WTC11 (cell line): ENCODE data around the gene IRF2BP1. TPM values are rescaled to one million over a fixed set of nuclear protein-coding genes. Genes with fewer than 3 reads are reported as not detected.
A peak's percentile ranks its signal among the peaks of the same experiment; 100 is the strongest.

Source experiments
- CBFB ChIP-seq: sonication (generic); formaldehyde crosslinking; IDR thresholded peaks from 2 replicates; pipeline ENCODE4 v1.8.1; 2022; ENCODE audit warnings: mild to moderate bottlenecking, low read depth, missing genetic modification reagents
- CREM ChIP-seq: sonication (generic); formaldehyde crosslinking; IDR thresholded peaks from 2 replicates; pipeline ENCODE4 v1.8.1; 2022; ENCODE audit warnings: mild to moderate bottlenecking, missing genetic modification reagents, moderate library complexity
- ETV6 ChIP-seq: sonication (generic); formaldehyde crosslinking; IDR thresholded peaks from 2 replicates; pipeline ENCODE4 v1.8.1; 2022; ENCODE audit warnings: mild to moderate bottlenecking, missing genetic modification reagents
- FOXK1 ChIP-seq: sonication (generic); formaldehyde crosslinking; IDR thresholded peaks from 2 replicates; pipeline ENCODE4 v1.8.0; 2022; ENCODE audit warnings: mild to moderate bottlenecking, moderate library complexity, missing genetic modification reagents
- GRHL2 ChIP-seq: fragments of 250-450 bp; sonication (Bioruptor Pico); IDR thresholded peaks from 2 replicates; pipeline ENCODE4 v1.8.0; 2022; ENCODE audit warnings: mild to moderate bottlenecking, moderate library complexity; ENCODE audit not compliant: insufficient replicate concordance, severe bottlenecking
- IRF2 ChIP-seq: sonication (generic); formaldehyde crosslinking; IDR thresholded peaks from 2 replicates; pipeline ENCODE4 v1.8.0; 2022; ENCODE audit warnings: low read depth, missing genetic modification reagents, borderline replicate concordance
- NR3C1 ChIP-seq: sonication (generic); formaldehyde crosslinking; conservative IDR thresholded peaks from 2 replicates; pipeline ENCODE4 v1.8.1; 2023; ENCODE audit warnings: low read depth, mild to moderate bottlenecking, missing genetic modification reagents
- PRRX2 ChIP-seq: fragments of 250-450 bp; sonication (Bioruptor Pico); IDR thresholded peaks from 2 replicates; pipeline ENCODE4 v1.8.0; 2021; ENCODE audit warnings: mild to moderate bottlenecking
- SMAD4 ChIP-seq: sonication (generic); formaldehyde crosslinking; IDR thresholded peaks from 2 replicates; pipeline ENCODE4 v1.8.0; 2022; ENCODE audit warnings: mild to moderate bottlenecking, missing genetic modification reagents
- TEAD1 ChIP-seq: sonication (generic); formaldehyde crosslinking; IDR thresholded peaks from 2 replicates; pipeline ENCODE4 v1.8.0; 2022; ENCODE audit warnings: mild to moderate bottlenecking, missing genetic modification reagents
- TP53 ChIP-seq: sonication (generic); formaldehyde crosslinking; IDR thresholded peaks from 2 replicates; pipeline ENCODE4 v1.8.1; 2023; ENCODE audit warnings: mild to moderate bottlenecking, missing genetic modification reagents
- USF2 ChIP-seq: sonication (generic); formaldehyde crosslinking; IDR thresholded peaks from 2 replicates; pipeline ENCODE4 v1.8.1; 2023; ENCODE audit warnings: mild to moderate bottlenecking, missing genetic modification reagents, moderate library complexity
- ZBTB43 ChIP-seq: sonication (generic); formaldehyde crosslinking; IDR thresholded peaks from 2 replicates; pipeline ENCODE4 v1.8.1; 2023; ENCODE audit warnings: mild to moderate bottlenecking, missing genetic modification reagents
- ZNF138 ChIP-seq: sonication (generic); formaldehyde crosslinking; conservative IDR thresholded peaks from 2 replicates; pipeline ENCODE4 v1.8.1; 2022; ENCODE audit warnings: mild to moderate bottlenecking, moderate library complexity, missing genetic modification reagents
- ZNF671 ChIP-seq: fragments of 250-450 bp; sonication (Bioruptor Pico); IDR thresholded peaks from 2 replicates; pipeline ENCODE4 v1.8.0; 2021; ENCODE audit warnings: mild to moderate bottlenecking
- total RNA-seq: library from RNA; stranded (reverse); gene quantifications from 3 replicates; pipeline ENCODE4 v1.2.3, GENCODE V29; 2021
- TF ChIP-seq, protein P1 (sequence below): fragments of 250-450 bp; sonication (Bioruptor Pico); IDR thresholded peaks from 2 replicates; pipeline ENCODE4 v1.9.0; 2021; ENCODE audit warnings: mild to moderate bottlenecking
- TF ChIP-seq, protein P2 (sequence below): sonication (generic); formaldehyde crosslinking; IDR thresholded peaks from 2 replicates; pipeline ENCODE4 v1.8.1; 2023; ENCODE audit warnings: mild to moderate bottlenecking, moderate library complexity, missing genetic modification reagents
- TF ChIP-seq, protein P3 (sequence below): fragments of 250-450 bp; sonication (Bioruptor Pico); IDR thresholded peaks from 2 replicates; pipeline ENCODE4 v1.9.0; 2021; ENCODE audit warnings: mild to moderate bottlenecking, borderline replicate concordance
- TF ChIP-seq, protein P4 (sequence below): fragments of 250-450 bp; sonication (Bioruptor Pico); IDR thresholded peaks from 2 replicates; pipeline ENCODE4 v2.1.2; 2022; ENCODE audit warnings: mild to moderate bottlenecking, moderate library complexity
- TF ChIP-seq, protein P5 (sequence below): sonication (generic); formaldehyde crosslinking; IDR thresholded peaks from 2 replicates; pipeline ENCODE4 v1.8.0; 2022; ENCODE audit warnings: mild to moderate bottlenecking, missing genetic modification reagents
- TF ChIP-seq, protein P6 (sequence below): sonication (generic); formaldehyde crosslinking; IDR thresholded peaks from 2 replicates; pipeline ENCODE4 v1.8.1; 2022; ENCODE audit warnings: low read depth, missing genetic modification reagents, borderline replicate concordance
- TF ChIP-seq, protein P7 (sequence below): sonication (generic); formaldehyde crosslinking; IDR thresholded peaks from 2 replicates; pipeline ENCODE4 v1.8.0; 2023; ENCODE audit warnings: missing genetic modification reagents

The IRF2BP1 gene
- total RNA-seq, 1 experiment from 2014 or later = 30.3 TPM

- TF ChIP-seq, protein P1, sequence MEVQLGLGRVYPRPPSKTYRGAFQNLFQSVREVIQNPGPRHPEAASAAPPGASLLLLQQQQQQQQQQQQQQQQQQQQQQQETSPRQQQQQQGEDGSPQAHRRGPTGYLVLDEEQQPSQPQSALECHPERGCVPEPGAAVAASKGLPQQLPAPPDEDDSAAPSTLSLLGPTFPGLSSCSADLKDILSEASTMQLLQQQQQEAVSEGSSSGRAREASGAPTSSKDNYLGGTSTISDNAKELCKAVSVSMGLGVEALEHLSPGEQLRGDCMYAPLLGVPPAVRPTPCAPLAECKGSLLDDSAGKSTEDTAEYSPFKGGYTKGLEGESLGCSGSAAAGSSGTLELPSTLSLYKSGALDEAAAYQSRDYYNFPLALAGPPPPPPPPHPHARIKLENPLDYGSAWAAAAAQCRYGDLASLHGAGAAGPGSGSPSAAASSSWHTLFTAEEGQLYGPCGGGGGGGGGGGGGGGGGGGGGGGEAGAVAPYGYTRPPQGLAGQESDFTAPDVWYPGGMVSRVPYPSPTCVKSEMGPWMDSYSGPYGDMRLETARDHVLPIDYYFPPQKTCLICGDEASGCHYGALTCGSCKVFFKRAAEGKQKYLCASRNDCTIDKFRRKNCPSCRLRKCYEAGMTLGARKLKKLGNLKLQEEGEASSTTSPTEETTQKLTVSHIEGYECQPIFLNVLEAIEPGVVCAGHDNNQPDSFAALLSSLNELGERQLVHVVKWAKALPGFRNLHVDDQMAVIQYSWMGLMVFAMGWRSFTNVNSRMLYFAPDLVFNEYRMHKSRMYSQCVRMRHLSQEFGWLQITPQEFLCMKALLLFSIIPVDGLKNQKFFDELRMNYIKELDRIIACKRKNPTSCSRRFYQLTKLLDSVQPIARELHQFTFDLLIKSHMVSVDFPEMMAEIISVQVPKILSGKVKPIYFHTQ (CRISPR knock-in tag) = peak; percentile 74; the same call in 1 of the 2 replicates
- TF ChIP-seq ZNF671 (CRISPR knock-in tag) = peak; percentile 22; the same call in 1 of the 2 replicates
- TF ChIP-seq NR3C1 (CRISPR knock-in tag) = no peak
- TF ChIP-seq USF2 (CRISPR knock-in tag) = peak; percentile 67
- TF ChIP-seq FOXK1 (CRISPR knock-in tag) = peak; percentile 35; the same call in 1 of the 2 replicates
- peak; percentile 77; the same call in 1 of the 2 replicates for TF ChIP-seq CBFB (CRISPR knock-in tag)
- TF ChIP-seq SMAD4 (CRISPR knock-in tag) = no peak
- TF ChIP-seq, protein P2, sequence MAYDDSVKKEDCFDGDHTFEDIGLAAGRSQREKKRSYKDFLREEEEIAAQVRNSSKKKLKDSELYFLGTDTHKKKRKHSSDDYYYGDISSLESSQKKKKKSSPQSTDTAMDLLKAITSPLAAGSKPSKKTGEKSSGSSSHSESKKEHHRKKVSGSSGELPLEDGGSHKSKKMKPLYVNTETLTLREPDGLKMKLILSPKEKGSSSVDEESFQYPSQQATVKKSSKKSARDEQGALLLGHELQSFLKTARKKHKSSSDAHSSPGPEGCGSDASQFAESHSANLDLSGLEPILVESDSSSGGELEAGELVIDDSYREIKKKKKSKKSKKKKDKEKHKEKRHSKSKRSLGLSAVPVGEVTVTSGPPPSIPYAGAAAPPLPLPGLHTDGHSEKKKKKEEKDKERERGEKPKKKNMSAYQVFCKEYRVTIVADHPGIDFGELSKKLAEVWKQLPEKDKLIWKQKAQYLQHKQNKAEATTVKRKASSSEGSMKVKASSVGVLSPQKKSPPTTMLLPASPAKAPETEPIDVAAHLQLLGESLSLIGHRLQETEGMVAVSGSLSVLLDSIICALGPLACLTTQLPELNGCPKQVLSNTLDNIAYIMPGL (CRISPR knock-in tag) = peak; percentile 81
- TF ChIP-seq, protein P3, sequence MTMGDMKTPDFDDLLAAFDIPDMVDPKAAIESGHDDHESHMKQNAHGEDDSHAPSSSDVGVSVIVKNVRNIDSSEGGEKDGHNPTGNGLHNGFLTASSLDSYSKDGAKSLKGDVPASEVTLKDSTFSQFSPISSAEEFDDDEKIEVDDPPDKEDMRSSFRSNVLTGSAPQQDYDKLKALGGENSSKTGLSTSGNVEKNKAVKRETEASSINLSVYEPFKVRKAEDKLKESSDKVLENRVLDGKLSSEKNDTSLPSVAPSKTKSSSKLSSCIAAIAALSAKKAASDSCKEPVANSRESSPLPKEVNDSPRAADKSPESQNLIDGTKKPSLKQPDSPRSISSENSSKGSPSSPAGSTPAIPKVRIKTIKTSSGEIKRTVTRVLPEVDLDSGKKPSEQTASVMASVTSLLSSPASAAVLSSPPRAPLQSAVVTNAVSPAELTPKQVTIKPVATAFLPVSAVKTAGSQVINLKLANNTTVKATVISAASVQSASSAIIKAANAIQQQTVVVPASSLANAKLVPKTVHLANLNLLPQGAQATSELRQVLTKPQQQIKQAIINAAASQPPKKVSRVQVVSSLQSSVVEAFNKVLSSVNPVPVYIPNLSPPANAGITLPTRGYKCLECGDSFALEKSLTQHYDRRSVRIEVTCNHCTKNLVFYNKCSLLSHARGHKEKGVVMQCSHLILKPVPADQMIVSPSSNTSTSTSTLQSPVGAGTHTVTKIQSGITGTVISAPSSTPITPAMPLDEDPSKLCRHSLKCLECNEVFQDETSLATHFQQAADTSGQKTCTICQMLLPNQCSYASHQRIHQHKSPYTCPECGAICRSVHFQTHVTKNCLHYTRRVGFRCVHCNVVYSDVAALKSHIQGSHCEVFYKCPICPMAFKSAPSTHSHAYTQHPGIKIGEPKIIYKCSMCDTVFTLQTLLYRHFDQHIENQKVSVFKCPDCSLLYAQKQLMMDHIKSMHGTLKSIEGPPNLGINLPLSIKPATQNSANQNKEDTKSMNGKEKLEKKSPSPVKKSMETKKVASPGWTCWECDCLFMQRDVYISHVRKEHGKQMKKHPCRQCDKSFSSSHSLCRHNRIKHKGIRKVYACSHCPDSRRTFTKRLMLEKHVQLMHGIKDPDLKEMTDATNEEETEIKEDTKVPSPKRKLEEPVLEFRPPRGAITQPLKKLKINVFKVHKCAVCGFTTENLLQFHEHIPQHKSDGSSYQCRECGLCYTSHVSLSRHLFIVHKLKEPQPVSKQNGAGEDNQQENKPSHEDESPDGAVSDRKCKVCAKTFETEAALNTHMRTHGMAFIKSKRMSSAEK (CRISPR knock-in tag) = peak; percentile 57; the same call in 1 of the 2 replicates
- no peak for TF ChIP-seq TP53 (CRISPR knock-in tag)
- TF ChIP-seq, protein P4, sequence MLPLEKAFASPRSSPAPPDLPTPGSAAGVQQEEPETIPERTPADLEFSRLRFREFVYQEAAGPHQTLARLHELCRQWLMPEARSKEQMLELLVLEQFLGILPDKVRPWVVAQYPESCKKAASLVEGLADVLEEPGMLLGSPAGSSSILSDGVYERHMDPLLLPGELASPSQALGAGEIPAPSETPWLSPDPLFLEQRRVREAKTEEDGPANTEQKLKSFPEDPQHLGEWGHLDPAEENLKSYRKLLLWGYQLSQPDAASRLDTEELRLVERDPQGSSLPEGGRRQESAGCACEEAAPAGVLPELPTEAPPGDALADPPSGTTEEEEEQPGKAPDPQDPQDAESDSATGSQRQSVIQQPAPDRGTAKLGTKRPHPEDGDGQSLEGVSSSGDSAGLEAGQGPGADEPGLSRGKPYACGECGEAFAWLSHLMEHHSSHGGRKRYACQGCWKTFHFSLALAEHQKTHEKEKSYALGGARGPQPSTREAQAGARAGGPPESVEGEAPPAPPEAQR (CRISPR knock-in tag) = peak; percentile 83; the same call in 1 of the 2 replicates
- TF ChIP-seq PRRX2 (CRISPR knock-in tag) = 0 out of 2 replicates have a peak, but pooled peaks have one; percentile 76
- TF ChIP-seq ETV6 (CRISPR knock-in tag) = peak; percentile 37; the same call in 1 of the 2 replicates
- no peak for TF ChIP-seq IRF2 (CRISPR knock-in tag)
- TF ChIP-seq ZNF138 (CRISPR knock-in tag) = no peak
- TF ChIP-seq, protein P5, sequence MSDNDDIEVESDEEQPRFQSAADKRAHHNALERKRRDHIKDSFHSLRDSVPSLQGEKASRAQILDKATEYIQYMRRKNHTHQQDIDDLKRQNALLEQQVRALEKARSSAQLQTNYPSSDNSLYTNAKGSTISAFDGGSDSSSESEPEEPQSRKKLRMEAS = peak; percentile 37; the same call in 1 of the 2 replicates
- TF ChIP-seq ZBTB43 = no peak; the same call in 1 of the 2 replicates
- peak; percentile 80 for TF ChIP-seq TEAD1 (CRISPR knock-in tag)
- no peak for TF ChIP-seq GRHL2 (CRISPR knock-in tag)
- TF ChIP-seq, protein P6, sequence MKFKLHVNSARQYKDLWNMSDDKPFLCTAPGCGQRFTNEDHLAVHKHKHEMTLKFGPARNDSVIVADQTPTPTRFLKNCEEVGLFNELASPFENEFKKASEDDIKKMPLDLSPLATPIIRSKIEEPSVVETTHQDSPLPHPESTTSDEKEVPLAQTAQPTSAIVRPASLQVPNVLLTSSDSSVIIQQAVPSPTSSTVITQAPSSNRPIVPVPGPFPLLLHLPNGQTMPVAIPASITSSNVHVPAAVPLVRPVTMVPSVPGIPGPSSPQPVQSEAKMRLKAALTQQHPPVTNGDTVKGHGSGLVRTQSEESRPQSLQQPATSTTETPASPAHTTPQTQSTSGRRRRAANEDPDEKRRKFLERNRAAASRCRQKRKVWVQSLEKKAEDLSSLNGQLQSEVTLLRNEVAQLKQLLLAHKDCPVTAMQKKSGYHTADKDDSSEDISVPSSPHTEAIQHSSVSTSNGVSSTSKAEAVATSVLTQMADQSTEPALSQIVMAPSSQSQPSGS (CRISPR knock-in tag) = no peak
- peak; percentile 49 for TF ChIP-seq CREM (CRISPR knock-in tag)
- TF ChIP-seq, protein P7, sequence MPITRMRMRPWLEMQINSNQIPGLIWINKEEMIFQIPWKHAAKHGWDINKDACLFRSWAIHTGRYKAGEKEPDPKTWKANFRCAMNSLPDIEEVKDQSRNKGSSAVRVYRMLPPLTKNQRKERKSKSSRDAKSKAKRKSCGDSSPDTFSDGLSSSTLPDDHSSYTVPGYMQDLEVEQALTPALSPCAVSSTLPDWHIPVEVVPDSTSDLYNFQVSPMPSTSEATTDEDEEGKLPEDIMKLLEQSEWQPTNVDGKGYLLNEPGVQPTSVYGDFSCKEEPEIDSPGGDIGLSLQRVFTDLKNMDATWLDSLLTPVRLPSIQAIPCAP (CRISPR knock-in tag) = no peak
Measured at GRCh38 chr19:45882652-45883585, 3.0 kb downstream of the IRF2BP1 start (continued).
